Osteoblast (primary cell): Measurements from ENCODE around the gene PCDHGA1. TPM values are rescaled to one million over a fixed set of nuclear protein-coding genes. Genes with fewer than 3 reads are reported as not detected.

Experiments used
- DNase-seq: peaks from one replicate; pipeline ENCODE4 v3.0.0; 2011; ENCODE audit warnings: low spot score, mixed read lengths; ENCODE audit not compliant: insufficient read length; ENCODE audit errors: missing footprints
- H2AFZ ChIP-seq: 2 replicates; pipeline ENCODE4 v1.6.0; 2011; ENCODE audit warnings: mild to moderate bottlenecking, low read length
- H3K27ac ChIP-seq: 2 replicates; pipeline ENCODE4 v1.5.1; 2011; ENCODE audit warnings: mild to moderate bottlenecking, low read depth, low read length, moderate library complexity
- H3K27me3 ChIP-seq: 2 replicates; pipeline ENCODE4 v1.6.0; 2012; ENCODE audit warnings: mild to moderate bottlenecking, control low read depth, inconsistent platforms, low read length, moderate library complexity; ENCODE audit not compliant: insufficient read depth
- H3K36me3 ChIP-seq: 2 replicates; pipeline ENCODE4 v1.5.1; 2011; ENCODE audit warnings: mild to moderate bottlenecking, low read length, control low read depth, moderate library complexity; ENCODE audit not compliant: insufficient read depth
- H3K4me1 ChIP-seq: 2 replicates; pipeline ENCODE4 v1.5.1; 2011; ENCODE audit warnings: mild to moderate bottlenecking, low read length, control low read depth, moderate library complexity; ENCODE audit not compliant: insufficient read depth
- H3K4me2 ChIP-seq: 2 replicates; pipeline ENCODE4 v1.6.0; 2011; ENCODE audit warnings: mild to moderate bottlenecking, low read length; ENCODE audit not compliant: insufficient read depth
- H3K4me3 ChIP-seq: fragments of 200-600 bp; sonication (generic); 3 replicates; pipeline ENCODE4 v1.5.1; 2012; ENCODE audit warnings: mild to moderate bottlenecking, low read length, inconsistent platforms; ENCODE audit not compliant: insufficient read depth
- H3K79me2 ChIP-seq: 2 replicates; pipeline ENCODE4 v1.6.0; 2012; ENCODE audit warnings: mild to moderate bottlenecking, low read length, control low read depth, inconsistent platforms; ENCODE audit not compliant: insufficient read depth
- H3K9me3 ChIP-seq: 2 replicates; pipeline ENCODE4 v1.5.1; 2011; ENCODE audit warnings: low read depth, low read length, control low read depth
- H4K20me1 ChIP-seq: 2 replicates; pipeline ENCODE4 v1.6.0; 2012; ENCODE audit warnings: mild to moderate bottlenecking, low read length, control low read depth; ENCODE audit not compliant: insufficient read depth
- total RNA-seq: library from RNA; depleted of rRNA; stranded (reverse); fragments of >200 nt; gene quantifications from 2 replicates; pipeline ENCODE4 v1.2.3, GENCODE V29; 2012
- TF ChIP-seq, protein P1 (sequence below): IDR thresholded peaks from 2 replicates; pipeline ENCODE4 v1.5.1; 2011; ENCODE audit warnings: mild to moderate bottlenecking, low read depth, low read length, moderate library complexity; ENCODE audit errors: extremely low read depth

PCDHGA1 gene
- total RNA-seq, 1 donor: 1.1 TPM

- Histone ChIP-seq H3K79me2 (peaks cover 6% of the 10 kb centered on the region), H3K36me3 (peaks cover 30% of the 10 kb centered on the region), H2AFZ (no peak overlapping the region), H3K4me2 (no peak overlapping the region), H3K4me3 (no peak overlapping the region), H3K27ac (peak overlapping the region; percentile 65), H3K27me3 (no peaks in the 10 kb centered on the region), H4K20me1 (no peaks in the 10 kb centered on the region), H3K4me1 (peaks cover 43% of the 10 kb centered on the region), H3K9me3 (no peaks in the 10 kb centered on the region)
- TF ChIP-seq, protein P1, sequence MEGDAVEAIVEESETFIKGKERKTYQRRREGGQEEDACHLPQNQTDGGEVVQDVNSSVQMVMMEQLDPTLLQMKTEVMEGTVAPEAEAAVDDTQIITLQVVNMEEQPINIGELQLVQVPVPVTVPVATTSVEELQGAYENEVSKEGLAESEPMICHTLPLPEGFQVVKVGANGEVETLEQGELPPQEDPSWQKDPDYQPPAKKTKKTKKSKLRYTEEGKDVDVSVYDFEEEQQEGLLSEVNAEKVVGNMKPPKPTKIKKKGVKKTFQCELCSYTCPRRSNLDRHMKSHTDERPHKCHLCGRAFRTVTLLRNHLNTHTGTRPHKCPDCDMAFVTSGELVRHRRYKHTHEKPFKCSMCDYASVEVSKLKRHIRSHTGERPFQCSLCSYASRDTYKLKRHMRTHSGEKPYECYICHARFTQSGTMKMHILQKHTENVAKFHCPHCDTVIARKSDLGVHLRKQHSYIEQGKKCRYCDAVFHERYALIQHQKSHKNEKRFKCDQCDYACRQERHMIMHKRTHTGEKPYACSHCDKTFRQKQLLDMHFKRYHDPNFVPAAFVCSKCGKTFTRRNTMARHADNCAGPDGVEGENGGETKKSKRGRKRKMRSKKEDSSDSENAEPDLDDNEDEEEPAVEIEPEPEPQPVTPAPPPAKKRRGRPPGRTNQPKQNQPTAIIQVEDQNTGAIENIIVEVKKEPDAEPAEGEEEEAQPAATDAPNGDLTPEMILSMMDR: no peak
- no peak for DNase-seq
These were observed 198.1 kb downstream of the PCDHGA1 start for GRCh38 chr5:141528291-141528984.

DNA sequence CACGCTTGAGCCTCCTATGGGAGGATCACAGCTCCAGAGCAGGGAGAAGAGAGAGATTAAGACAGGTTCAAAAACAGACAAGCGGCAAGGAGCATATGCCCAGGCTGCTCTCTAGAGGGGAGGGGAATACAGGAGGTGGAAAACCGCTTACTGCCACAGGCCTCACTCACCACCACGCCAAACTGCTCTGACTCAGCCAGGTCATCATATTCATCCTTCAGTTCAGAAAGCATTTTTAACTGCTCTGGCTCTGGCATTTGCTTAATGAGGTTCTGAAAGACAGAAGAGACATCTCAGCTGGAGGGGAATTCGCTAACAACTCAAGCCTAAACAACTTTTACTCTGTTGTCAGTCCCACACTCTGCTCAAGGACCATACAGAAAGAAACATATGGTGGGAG lies 198.7 kb downstream of the PCDHGA1 start:
- H3K27me3 ChIP-seq: no peaks in the 10 kb centered on the region
- H2AFZ ChIP-seq: no peak overlapping the region
- H4K20me1 ChIP-seq: no peaks in the 10 kb centered on the region
- peak overlapping the region; percentile 65 for H3K27ac ChIP-seq
- peaks cover 3% of the 10 kb centered on the region for H3K79me2 ChIP-seq
- TF ChIP-seq, protein P1: no peak
- peaks cover 24% of the 10 kb centered on the region for H3K36me3 ChIP-seq
- H3K4me2 ChIP-seq: peak overlapping the region; percentile 12
- DNase-seq: peak; percentile 85
- H3K4me3 ChIP-seq: no peak overlapping the region
- H3K4me1 ChIP-seq: peaks cover 39% of the 10 kb centered on the region
- H3K9me3 ChIP-seq: no peaks in the 10 kb centered on the region

GRCh38 chr5:141529873-141530272 lies 199.6 kb downstream of the PCDHGA1 start:
- Histone ChIP-seq H2AFZ (no peak overlapping the region), H3K4me1 (peaks cover 32% of the 10 kb centered on the region), H4K20me1 (no peaks in the 10 kb centered on the region), H3K27me3 (no peaks in the 10 kb centered on the region), H3K36me3 (peaks cover 24% of the 10 kb centered on the region), H3K9me3 (no peaks in the 10 kb centered on the region), H3K4me2 (no peak overlapping the region), H3K27ac (peak overlapping the region; percentile 65), H3K4me3 (no peak overlapping the region), H3K79me2 (no peaks in the 10 kb centered on the region)
- TF ChIP-seq, protein P1: no peak
- no peak for DNase-seq

- TF ChIP-seq, protein P1: no peak
- Histone ChIP-seq H3K4me2 (no peak overlapping the region), H3K4me1 (peaks cover 17% of the 10 kb centered on the region), H3K27ac (no peak overlapping the region), H3K36me3 (peaks cover 8% of the 10 kb centered on the region), H4K20me1 (no peaks in the 10 kb centered on the region), H3K27me3 (no peaks in the 10 kb centered on the region), H3K9me3 (no peaks in the 10 kb centered on the region), H2AFZ (no peak overlapping the region), H3K4me3 (no peak overlapping the region), H3K79me2 (no peaks in the 10 kb centered on the region)
- no peak for DNase-seq
These were observed 202.4 kb downstream of the PCDHGA1 start for GRCh38 chr5:141532726-141533125.
